ENCODE measurements around the gene ATP1A4.

ATP1A4 gene

GRCh38 chr1:160232911-160233310, 81.5 kb downstream of the ATP1A4 start:
- no peak for DNase-seq (ENCODE audit: low read depth)
